Natural killer cell (primary cell): ENCODE data around the gene SMIM27. TPM values are rescaled to one million over a fixed set of nuclear protein-coding genes. Genes with fewer than 3 reads are reported as not detected.

ENCODE experiments used
- ATAC-seq, 3 donors: fragments of 150-1000 bp in 2 of 3; fragments of 200-7000 bp in 1 of 3; cut with Tn5 transposase; 1 replicate in 1 of 3; 2 replicates in 2 of 3; pipeline ENCODE4 v1.10.0; 2021; ENCODE audit warnings: mild to moderate bottlenecking in 2 of 3, moderate library complexity in 2 of 3
- DNase-seq, 2 donors: peaks; one replicate each; pipeline versions ENCODE4 v3.0.0 to v3.0.0-alpha.2; 2013 to 2021; ENCODE audit warnings: mixed read lengths in 1 of 2
- H3K27ac ChIP-seq: one replicate; pipeline ENCODE4 v1.5.1; 2013; ENCODE audit warnings: mild to moderate bottlenecking, low read length
- H3K27me3 ChIP-seq: one replicate; pipeline ENCODE4 v1.6.1; 2013; ENCODE audit warnings: low read length; ENCODE audit not compliant: control insufficient read depth, insufficient read depth
- H3K36me3 ChIP-seq: one replicate; pipeline ENCODE4 v1.6.1; 2013; ENCODE audit warnings: low read length; ENCODE audit not compliant: control insufficient read depth, insufficient read depth
- H3K4me1 ChIP-seq: one replicate; pipeline ENCODE4 v1.6.1; 2013; ENCODE audit warnings: low read length; ENCODE audit not compliant: control insufficient read depth, insufficient read depth
- H3K4me3 ChIP-seq: one replicate; pipeline ENCODE4 v1.5.1; 2013; ENCODE audit warnings: low read length
- H3K9me3 ChIP-seq: one replicate; pipeline ENCODE4 v1.6.1; 2013; ENCODE audit warnings: low read length; ENCODE audit not compliant: control insufficient read depth, insufficient read depth
- H3K27ac Mint-ChIP-seq, 2 donors: one replicate each; pipeline ENCODE4 v1.8.0; 2022; ENCODE audit warnings: mild to moderate bottlenecking in 2 of 2, mixed read lengths in 2 of 2, moderate library complexity in 1 of 2
- H3K27me3 Mint-ChIP-seq, 2 donors: one replicate each; pipeline ENCODE4 v1.8.0; 2022; ENCODE audit warnings: low read depth in 2 of 2, mixed read lengths in 2 of 2
- H3K36me3 Mint-ChIP-seq: one replicate; pipeline ENCODE4 v1.8.0; 2022; ENCODE audit warnings: mixed read lengths
- H3K4me1 Mint-ChIP-seq, 2 donors: one replicate each; pipeline ENCODE4 v1.8.0; 2022; ENCODE audit warnings: mixed read lengths in 2 of 2
- H3K4me3 Mint-ChIP-seq: one replicate; pipeline ENCODE4 v1.8.0; 2022; ENCODE audit warnings: mild to moderate bottlenecking, moderate library complexity, mixed read lengths
- H3K9me3 Mint-ChIP-seq, 2 donors: one replicate each; pipeline ENCODE4 v1.8.0; 2022; ENCODE audit warnings: mixed read lengths in 2 of 2
- WGBS: methylation state at CpG from one replicate; pipeline ENCODE4 v1.1.7; 2013; ENCODE audit warnings: missing lambda C conversion rate; ENCODE audit not compliant: insufficient coverage; 5-methylcytosine and 5-hydroxymethylcytosine counted together
- intact Hi-C: fragments of 100-400 bp; cut with micrococcal nuclease; formaldehyde crosslinking; loops from one replicate; pipeline ENCODE4 v1.14.2; 2022
- total RNA-seq, 4 donors: library from RNA; stranded (reverse); fragments of 120-200 nt in 1 of 4; gene quantifications; one replicate each; pipeline versions ENCODE4 v1.2.3 to v1.2.4, GENCODE V29; 2013 to 2022
- TF ChIP-seq, protein P1 (sequence below): fragments of 200-600 bp; IDR thresholded peaks from one replicate; pipeline ENCODE4 v1.8.0; 2022; ENCODE audit warnings: antibody characterized with exemption

The SMIM27 gene
- total RNA-seq, 3 donors from 2014 or later (not counting 1 experiment from before 2014, with no cell fraction given), result 17.7 to 22.8 (median 18.0) TPM

DNA sequence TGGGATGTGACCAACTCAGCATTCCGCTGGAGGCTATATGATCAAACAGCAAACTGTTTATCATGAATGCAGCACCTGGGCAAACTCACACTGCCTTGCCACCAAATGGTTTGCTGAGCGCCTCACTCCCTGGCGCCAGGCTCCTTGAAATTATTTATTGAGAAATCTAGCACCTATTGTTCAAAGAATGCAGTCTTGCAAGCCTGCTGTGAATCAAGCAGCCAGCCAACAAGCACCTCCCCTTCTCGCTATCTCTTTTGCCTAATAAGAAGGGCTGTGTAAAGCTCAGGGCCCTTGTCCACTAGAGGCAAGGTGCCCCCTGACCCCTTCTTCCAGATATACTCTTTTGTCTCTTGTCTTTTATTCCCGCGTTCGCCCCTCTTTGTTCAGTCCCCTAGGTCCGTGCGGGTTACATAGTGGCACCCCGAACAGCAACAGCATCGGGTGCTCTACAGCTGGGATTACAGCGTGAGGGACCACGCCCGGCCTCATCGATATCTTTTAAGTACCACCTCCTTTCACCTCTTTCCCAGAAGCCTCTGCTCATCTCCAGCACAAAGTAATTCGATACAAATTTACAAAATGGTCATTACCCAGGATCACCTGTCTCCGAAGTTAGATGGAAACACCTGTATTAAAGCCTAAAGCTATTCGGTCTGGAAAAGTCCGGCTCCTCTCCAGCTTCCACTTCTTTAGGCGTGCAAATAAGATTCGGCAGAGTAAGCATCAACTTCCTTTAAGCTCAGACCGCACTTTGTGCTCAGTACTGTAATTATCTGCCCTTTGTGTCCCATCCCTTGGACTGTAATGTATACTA is 27.0 kb upstream of the SMIM27 start:
- intact Hi-C loops, result no loop called here

DNA sequence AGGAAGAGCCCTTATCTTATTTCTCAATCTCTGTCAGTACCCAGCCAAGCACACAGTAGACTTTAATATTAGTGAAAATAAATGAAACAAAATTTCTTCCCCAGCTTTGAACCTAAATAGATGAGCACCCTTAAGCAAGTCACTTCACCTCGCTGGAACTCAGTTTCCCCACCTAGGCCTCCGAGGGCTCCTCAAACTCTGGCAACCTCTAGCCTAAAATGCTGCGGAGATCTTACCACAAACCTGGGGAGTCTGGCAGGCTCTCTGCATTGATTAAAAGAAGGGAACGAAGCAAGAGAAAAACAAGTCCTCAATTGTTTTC is 26.5 kb upstream of the SMIM27 start:
- H3K4me1 Mint-ChIP-seq, result peaks cover 55 to 56% of the 10 kb centered on the region in 2 donors
- H3K9me3 Mint-ChIP-seq, result no peaks in the 10 kb centered on the region
- Histone ChIP-seq H3K4me1 (peaks cover 12% of the 10 kb centered on the region), H3K27me3 (no peaks in the 10 kb centered on the region), H3K4me3 (peak overlapping the region; percentile 92), H3K27ac (peak overlapping the region; percentile 87), H3K9me3 (no peaks in the 10 kb centered on the region), H3K36me3 (no peaks in the 10 kb centered on the region)
- peak overlapping the region; percentile 79 to 96 for H3K27ac Mint-ChIP-seq
- 0% methylated on average over 4 of the region's 4 CpGs for WGBS
- no peak for DNase-seq
- TF ChIP-seq, protein P1, sequence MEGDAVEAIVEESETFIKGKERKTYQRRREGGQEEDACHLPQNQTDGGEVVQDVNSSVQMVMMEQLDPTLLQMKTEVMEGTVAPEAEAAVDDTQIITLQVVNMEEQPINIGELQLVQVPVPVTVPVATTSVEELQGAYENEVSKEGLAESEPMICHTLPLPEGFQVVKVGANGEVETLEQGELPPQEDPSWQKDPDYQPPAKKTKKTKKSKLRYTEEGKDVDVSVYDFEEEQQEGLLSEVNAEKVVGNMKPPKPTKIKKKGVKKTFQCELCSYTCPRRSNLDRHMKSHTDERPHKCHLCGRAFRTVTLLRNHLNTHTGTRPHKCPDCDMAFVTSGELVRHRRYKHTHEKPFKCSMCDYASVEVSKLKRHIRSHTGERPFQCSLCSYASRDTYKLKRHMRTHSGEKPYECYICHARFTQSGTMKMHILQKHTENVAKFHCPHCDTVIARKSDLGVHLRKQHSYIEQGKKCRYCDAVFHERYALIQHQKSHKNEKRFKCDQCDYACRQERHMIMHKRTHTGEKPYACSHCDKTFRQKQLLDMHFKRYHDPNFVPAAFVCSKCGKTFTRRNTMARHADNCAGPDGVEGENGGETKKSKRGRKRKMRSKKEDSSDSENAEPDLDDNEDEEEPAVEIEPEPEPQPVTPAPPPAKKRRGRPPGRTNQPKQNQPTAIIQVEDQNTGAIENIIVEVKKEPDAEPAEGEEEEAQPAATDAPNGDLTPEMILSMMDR, result no peak
- H3K36me3 Mint-ChIP-seq, result no peaks in the 10 kb centered on the region
- H3K27me3 Mint-ChIP-seq, result no peaks in the 10 kb centered on the region
- intact Hi-C loops, result loop anchor here (1.0 kb wide), 3 partner anchors 25 to 146 kb away; no protein-coding TSS in a partner anchor
- ATAC-seq, result peak in 1 of 3 donors; percentile 5
- H3K4me3 Mint-ChIP-seq, result peak overlapping the region; percentile 93

More for the DNA sequence above, 27.0 kb upstream of the SMIM27 start:
- no peaks in the 10 kb centered on the region for H3K9me3 ChIP-seq
- WGBS, result 28% methylated on average over 22 of the region's 22 CpGs
- Mint-ChIP-seq H3K4me1 (peaks cover 56 to 59% of the 10 kb centered on the region in 2 donors), H3K27me3 (no peaks in the 10 kb centered on the region), H3K27ac (peak overlapping the region; percentile 79 to 96), H3K4me3 (peak overlapping the region; percentile 93), H3K9me3 (no peaks in the 10 kb centered on the region), H3K36me3 (no peaks in the 10 kb centered on the region)
- TF ChIP-seq, protein P1, result no peak
- no peaks in the 10 kb centered on the region for H3K27me3 ChIP-seq
- peak overlapping the region; percentile 92 for H3K4me3 ChIP-seq
- ATAC-seq, result peak in 2 of 3 donors; percentile 5 to 16
- peak overlapping the region; percentile 87 for H3K27ac ChIP-seq
- H3K36me3 ChIP-seq, result no peaks in the 10 kb centered on the region
- peaks cover 12% of the 10 kb centered on the region for H3K4me1 ChIP-seq
- peak in 1 of 2 donors; percentile 49 for DNase-seq

DNA sequence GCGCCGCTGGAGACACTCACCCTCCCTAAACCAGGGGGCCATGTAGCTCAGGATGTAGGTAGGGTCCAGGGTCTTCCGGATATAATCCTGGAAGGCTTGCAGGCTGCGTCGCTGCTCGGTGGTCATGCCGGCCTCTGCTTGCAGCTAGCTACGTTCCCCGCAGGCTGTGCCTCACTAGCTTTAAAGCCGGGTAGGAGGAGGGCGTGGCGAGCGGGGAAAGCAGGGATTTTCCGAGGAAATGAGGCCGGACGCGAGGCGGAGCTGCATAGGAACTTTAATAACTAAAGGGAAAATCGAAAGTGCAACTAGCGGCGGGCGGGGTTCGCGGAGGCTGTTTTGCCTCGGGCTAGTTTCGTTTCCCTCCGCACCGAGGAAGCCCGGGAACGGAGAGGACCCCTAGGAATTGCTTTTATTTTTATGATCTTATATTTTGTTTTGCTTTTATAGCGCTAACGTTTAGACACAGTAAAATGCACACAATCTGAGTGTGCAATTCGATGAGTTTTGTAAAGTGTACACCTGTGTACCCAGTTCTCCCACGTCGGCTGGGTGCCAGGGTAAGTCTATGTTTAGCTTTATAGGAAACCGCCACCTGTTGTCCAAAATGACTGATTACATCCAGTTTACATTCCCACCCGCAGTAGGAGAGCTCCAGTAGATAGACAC is 26.0 kb upstream of the SMIM27 start, which contains the start of gene RIGI:
RIGI (minus strand) TSS at position 156 of the 666 bp plus-strand sequence; CDS start at position 126, 30 bp downstream.
- Histone ChIP-seq H3K4me1 (peaks cover 12% of the 10 kb centered on the region), H3K4me3 (peak within 1 kb of the TSS; percentile 92), H3K36me3 (no peaks in the 10 kb centered on the region), H3K9me3 (no peaks in the 10 kb centered on the region), H3K27me3 (no peaks in the 10 kb centered on the region), H3K27ac (peak within 1 kb of the TSS; percentile 87)
- Mint-ChIP-seq H3K9me3 (no peaks in the 10 kb centered on the region), H3K27ac (peak within 1 kb of the TSS; percentile 79 to 96), H3K36me3 (no peaks in the 10 kb centered on the region), H3K27me3 (no peaks in the 10 kb centered on the region), H3K4me3 (peak within 1 kb of the TSS; percentile 93), H3K4me1 (peaks cover 53 to 56% of the 10 kb centered on the region in 2 donors)
- DNase-seq (peak; percentile 72 to 93), ATAC-seq (peak; percentile 80 to 84 (median 82))
- TF ChIP-seq, protein P1, result no peak
- intact Hi-C loops, result loop anchor here (1.0 kb wide), 3 partner anchors 24 to 147 kb away; no protein-coding TSS in a partner anchor
- WGBS, result under 1% methylated on average over 36 of the region's 37 CpGs
